Measurements from ENCODE around the gene PRPSAP1. TPM values are rescaled to one million over a fixed set of nuclear protein-coding genes. Genes with fewer than 3 reads are reported as not detected.

The PRPSAP1 gene
- total RNA-seq, 1 donor from 2014 or later, result 38.8 TPM

DNA sequence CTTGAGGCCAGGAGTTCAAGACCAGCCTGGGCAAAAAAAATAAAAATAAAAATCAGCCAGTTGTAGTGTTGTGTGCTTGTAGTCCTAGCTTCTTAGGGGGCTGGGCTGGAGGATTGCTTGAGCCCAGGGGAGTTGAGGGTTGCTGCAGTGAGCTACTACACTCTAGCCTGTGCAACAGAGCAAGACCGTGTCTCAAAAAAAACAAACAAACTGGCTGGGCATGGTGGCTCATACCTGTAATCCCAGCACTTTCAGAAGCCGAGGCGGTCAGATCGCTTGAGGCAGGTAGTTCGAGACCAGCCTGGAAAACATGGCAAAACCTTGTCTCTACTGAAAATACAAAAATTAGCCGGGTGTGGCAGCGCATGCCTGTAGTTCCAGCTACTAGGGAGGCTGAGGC is 93.5 kb downstream of the PRPSAP1 start:
- intact Hi-C loops (cut with micrococcal nuclease), result no loop called here
- DNase-seq (no peak), ATAC-seq (no peak)

Other genes starting within 250 kb of the PRPSAP1 start
- not detected for gene FOXJ1, start 212.7 kb downstream of the PRPSAP1 start, total RNA-seq
- gene RNF157, start 113.4 kb downstream of the PRPSAP1 start, total RNA-seq, result 18.0 TPM
- 35.4 TPM for gene UBALD2, start 88.6 kb downstream of the PRPSAP1 start, total RNA-seq
- 2.7 TPM for gene QRICH2, start 45.6 kb downstream of the PRPSAP1 start, total RNA-seq
- gene SPHK1, start 30.7 kb upstream of the PRPSAP1 start, total RNA-seq, result 2.7 TPM
- 39.0 TPM for gene UBE2O, start 99.2 kb upstream of the PRPSAP1 start, total RNA-seq
- gene AANAT, start 113.7 kb upstream of the PRPSAP1 start, total RNA-seq, result not detected
- 17.7 TPM for gene RHBDF2, start 147.5 kb upstream of the PRPSAP1 start, total RNA-seq
- 28.0 TPM for gene CYGB, start 183.8 kb upstream of the PRPSAP1 start, total RNA-seq
- 4.3 TPM for gene PRCD, start 186.1 kb upstream of the PRPSAP1 start, total RNA-seq
- gene ST6GALNAC2, start 231.9 kb upstream of the PRPSAP1 start, total RNA-seq, result 5.1 TPM